HG03135 (cell line): ENCODE data around the gene DOCK11.
"Not testable (repeated sequence)": the region's sequence is repeated elsewhere in the genome, so short reads cannot be mapped to it uniquely, and the experiment has no call there.

ENCODE experiments used
- ATAC-seq: cut with Tn5 transposase; IDR thresholded peaks from one replicate; pipeline ENCODE4 v1.9.1; 2021; ENCODE audit warnings: mild to moderate bottlenecking, moderate library complexity; ENCODE audit not compliant: unreplicated experiment

Gene DOCK11

GRCh38 chrX:118682258-118683014 lies 186.8 kb downstream of the DOCK11 start:
- ATAC-seq = no peak

- ATAC-seq = no peak
These were observed 189.8 kb downstream of the DOCK11 start for GRCh38 chrX:118685393-118685792.

- ATAC-seq = no peak
These were observed 193.3 kb downstream of the DOCK11 start for GRCh38 chrX:118688935-118689334.

GRCh38 chrX:118693843-118694242 lies 198.2 kb downstream of the DOCK11 start:
- ATAC-seq = no peak

- ATAC-seq = no peak
These were observed 199.0 kb downstream of the DOCK11 start for GRCh38 chrX:118694638-118695037.

- ATAC-seq = no peak
These were observed 203.0 kb downstream of the DOCK11 start for GRCh38 chrX:118698516-118699170.

GRCh38 chrX:118702741-118703140 lies 207.1 kb downstream of the DOCK11 start:
- ATAC-seq = no peak

GRCh38 chrX:118706681-118707080 lies 211.1 kb downstream of the DOCK11 start:
- no peak for ATAC-seq

- no peak for ATAC-seq
These were observed 218.9 kb downstream of the DOCK11 start for GRCh38 chrX:118714521-118714920.

- not testable (repeated sequence) for ATAC-seq
These were observed 220.3 kb downstream of the DOCK11 start for GRCh38 chrX:118715917-118716316.

- not testable (repeated sequence) for ATAC-seq
These were observed 221.2 kb downstream of the DOCK11 start for GRCh38 chrX:118716833-118717232.

- ATAC-seq = no peak
These were observed 222.2 kb downstream of the DOCK11 start for GRCh38 chrX:118717678-118718391.

- no peak for ATAC-seq
These were observed 223.1 kb downstream of the DOCK11 start for GRCh38 chrX:118718737-118719136.

GRCh38 chrX:118720058-118720707 lies 224.6 kb downstream of the DOCK11 start:
- ATAC-seq = no peak

GRCh38 chrX:118723376-118723775 lies 227.8 kb downstream of the DOCK11 start:
- no peak for ATAC-seq

- ATAC-seq = no peak
These were observed 228.8 kb downstream of the DOCK11 start for GRCh38 chrX:118724365-118724764.

GRCh38 chrX:118724775-118725174 lies 229.2 kb downstream of the DOCK11 start:
- ATAC-seq = no peak

- ATAC-seq = no peak
These were observed 230.8 kb downstream of the DOCK11 start for GRCh38 chrX:118726396-118726795.

GRCh38 chrX:118726887-118727685 lies 231.5 kb downstream of the DOCK11 start, which contains the start of gene IL13RA1:
TSS of gene IL13RA1 (plus strand) at chrX:118727606. CDS start at chrX:118727639, 33 bp downstream.
- peak; percentile 48 for ATAC-seq

- no peak for ATAC-seq
These were observed 232.2 kb downstream of the DOCK11 start for GRCh38 chrX:118727686-118728339.
